NT2/D1 (cell line): ENCODE measurements around the gene SNTG2.

Source experiments
- DNase-seq: peaks from one replicate; pipeline ENCODE4 v3.0.0-alpha.2; 2011; ENCODE audit warnings: low read depth, low spot score
- H3K27me3 ChIP-seq: 2 replicates; pipeline ENCODE4 v1.6.0; 2011; ENCODE audit warnings: mild to moderate bottlenecking; ENCODE audit not compliant: insufficient read length, insufficient read depth
- H3K36me3 ChIP-seq: 2 replicates; pipeline ENCODE4 v1.6.1; 2011; ENCODE audit warnings: mild to moderate bottlenecking, low read length, mixed read lengths; ENCODE audit not compliant: insufficient read depth, insufficient read length
- H3K4me1 ChIP-seq: 2 replicates; pipeline ENCODE4 v1.5.1; 2011; ENCODE audit not compliant: insufficient read depth, insufficient read length
- H3K4me3 ChIP-seq: 2 replicates; pipeline ENCODE4 v1.5.1; 2011; ENCODE audit warnings: low read depth; ENCODE audit not compliant: insufficient read length
- H3K9ac ChIP-seq: 2 replicates; pipeline ENCODE4 v1.6.0; 2011; ENCODE audit warnings: low read depth; ENCODE audit not compliant: insufficient read length
- H3K9me3 ChIP-seq: 2 replicates; pipeline ENCODE4 v1.5.1; 2011; ENCODE audit warnings: mild to moderate bottlenecking, low read length; ENCODE audit not compliant: insufficient read depth
- SUZ12 ChIP-seq: IDR thresholded peaks from 2 replicates; pipeline ENCODE4 v1.6.1; 2011; ENCODE audit not compliant: insufficient read length, insufficient read depth; ENCODE audit errors: extremely low read depth
- YY1 ChIP-seq: IDR thresholded peaks from 2 replicates; pipeline ENCODE4 v1.6.1; 2011; ENCODE audit not compliant: insufficient read length, insufficient read depth
- ZNF274 ChIP-seq: IDR thresholded peaks from 2 replicates; pipeline ENCODE4 v1.6.1; 2011; ENCODE audit warnings: mild to moderate bottlenecking, low read depth, low read length

Gene SNTG2

GRCh38 chr2:1309507-1309906, 358.9 kb downstream of the SNTG2 start:
- peak; percentile 51 for DNase-seq
- no peak overlapping the region for H3K4me3 ChIP-seq
- peaks cover 8% of the 10 kb centered on the region; the same call in 1 of the 2 replicates for H3K9me3 ChIP-seq
- H3K4me1 ChIP-seq, result peaks cover 7% of the 10 kb centered on the region
- no peaks in the 10 kb centered on the region for H3K36me3 ChIP-seq
- H3K9ac ChIP-seq, result no peak overlapping the region
- TF ChIP-seq ZNF274 (no peak), YY1 (no peak), SUZ12 (no peak)
- no peaks in the 10 kb centered on the region for H3K27me3 ChIP-seq

GRCh38 chr2:1310202-1310601, 359.6 kb downstream of the SNTG2 start:
- peaks cover 8% of the 10 kb centered on the region; the same call in 1 of the 2 replicates for H3K9me3 ChIP-seq
- H3K4me3 ChIP-seq, result no peak overlapping the region
- TF ChIP-seq SUZ12 (no peak), ZNF274 (no peak), YY1 (no peak)
- DNase-seq, result no peak
- no peak overlapping the region for H3K9ac ChIP-seq
- H3K27me3 ChIP-seq, result no peaks in the 10 kb centered on the region
- no peaks in the 10 kb centered on the region for H3K36me3 ChIP-seq
- peaks cover 7% of the 10 kb centered on the region for H3K4me1 ChIP-seq

GRCh38 chr2:1310866-1311265, 360.2 kb downstream of the SNTG2 start:
- H3K27me3 ChIP-seq, result no peaks in the 10 kb centered on the region
- no peak for DNase-seq
- TF ChIP-seq YY1, result no peak
- TF ChIP-seq SUZ12, result no peak
- no peak for TF ChIP-seq ZNF274

GRCh38 chr2:1313240-1313924, 362.7 kb downstream of the SNTG2 start:
- H3K27me3 ChIP-seq, result no peaks in the 10 kb centered on the region
- no peak for DNase-seq
- peaks cover 6% of the 10 kb centered on the region; the same call in 1 of the 2 replicates for H3K9me3 ChIP-seq
- no peak overlapping the region for H3K4me3 ChIP-seq
- H3K4me1 ChIP-seq, result peaks cover 2% of the 10 kb centered on the region
- H3K36me3 ChIP-seq, result no peaks in the 10 kb centered on the region
- no peak for TF ChIP-seq YY1
- no peak for TF ChIP-seq ZNF274
- no peak for TF ChIP-seq SUZ12
- no peak overlapping the region for H3K9ac ChIP-seq

More at GRCh38 chr2:1310866-1311265, 360.2 kb downstream of the SNTG2 start:
- H3K9ac ChIP-seq, result no peak overlapping the region
- peaks cover 7% of the 10 kb centered on the region for H3K4me1 ChIP-seq
- H3K9me3 ChIP-seq, result peaks cover 8% of the 10 kb centered on the region; the same call in 1 of the 2 replicates
- H3K36me3 ChIP-seq, result no peaks in the 10 kb centered on the region
- no peak overlapping the region for H3K4me3 ChIP-seq

- Histone ChIP-seq H3K4me1 (peaks cover 2% of the 10 kb centered on the region), H3K4me3 (no peak overlapping the region)
- DNase-seq, result no peak
Measured at GRCh38 chr2:1314254-1314653, 363.6 kb downstream of the SNTG2 start.

GRCh38 chr2:1318366-1319009, 367.8 kb downstream of the SNTG2 start:
- Histone ChIP-seq H3K36me3 (no peaks in the 10 kb centered on the region), H3K27me3 (no peaks in the 10 kb centered on the region), H3K9ac (no peak overlapping the region), H3K4me3 (no peak overlapping the region), H3K4me1 (no peaks in the 10 kb centered on the region), H3K9me3 (no peaks in the 10 kb centered on the region)
- TF ChIP-seq ZNF274 (no peak), SUZ12 (no peak), YY1 (no peak)
- no peak for DNase-seq

More at GRCh38 chr2:1314254-1314653, 363.6 kb downstream of the SNTG2 start:
- H3K9me3 ChIP-seq, result no peaks in the 10 kb centered on the region
- TF ChIP-seq ZNF274 (no peak), YY1 (no peak)
- H3K9ac ChIP-seq, result no peak overlapping the region
- no peaks in the 10 kb centered on the region for H3K27me3 ChIP-seq
- H3K36me3 ChIP-seq, result no peaks in the 10 kb centered on the region

GRCh38 chr2:1319393-1319792, 368.7 kb downstream of the SNTG2 start:
- no peaks in the 10 kb centered on the region for H3K9me3 ChIP-seq
- H3K36me3 ChIP-seq, result no peaks in the 10 kb centered on the region
- H3K9ac ChIP-seq, result no peak overlapping the region
- H3K4me3 ChIP-seq, result no peak overlapping the region
- H3K4me1 ChIP-seq, result no peaks in the 10 kb centered on the region
- H3K27me3 ChIP-seq, result no peaks in the 10 kb centered on the region
- TF ChIP-seq SUZ12 (no peak), ZNF274 (no peak), YY1 (no peak)
- DNase-seq, result no peak
